ENCODE data around the gene TACC2. TPM values are rescaled to one million over a fixed set of nuclear protein-coding genes. Genes with fewer than 3 reads are reported as not detected.

Gene TACC2
- total RNA-seq, 1 experiment from 2014 or later, result 24.4 TPM

- Mint-ChIP-seq H3K27me3 (ENCODE audit: unreplicated experiment) (no peaks in the 10 kb centered on the region), H3K4me1 (ENCODE audit: low read depth, unreplicated experiment) (no peaks in the 10 kb centered on the region), H3K36me3 (ENCODE audit: insufficient read depth, unreplicated experiment) (no peaks in the 10 kb centered on the region), H3K9me3 (ENCODE audit: low read depth, unreplicated experiment) (no peaks in the 10 kb centered on the region), H3K27ac (ENCODE audit: unreplicated experiment) (no peak overlapping the region), H3K4me3 (ENCODE audit: low read depth, unreplicated experiment) (no peak overlapping the region)
- intact Hi-C loops (cut with micrococcal nuclease; ENCODE audit: unreplicated experiment), result loop anchor here (10.0 kb wide), 1 partner anchor 425 kb away; no protein-coding TSS in a partner anchor
- CTCF ChIA-PET, result interaction anchor here (0.5 to 2.1 kb wide), 4 partner anchors 19 to 286 kb away, joined by 3 to 7 read pairs (median 4); no protein-coding TSS in a partner anchor
- DNase-seq, result peak; percentile 57
- TF ChIP-seq CTCF (IDR thresholded peaks at IDR 0.05; ENCODE audit: unreplicated experiment), result peak; percentile 55
- no TSS peak for BruUV-seq (replicated peaks)
Measured at GRCh38 chr10:122279725-122280141, 290.8 kb downstream of the TACC2 start.

- Mint-ChIP-seq H3K9me3 (ENCODE audit: low read depth, unreplicated experiment) (no peaks in the 10 kb centered on the region), H3K27me3 (ENCODE audit: unreplicated experiment) (no peaks in the 10 kb centered on the region), H3K4me3 (ENCODE audit: low read depth, unreplicated experiment) (no peak overlapping the region), H3K4me1 (ENCODE audit: low read depth, unreplicated experiment) (no peaks in the 10 kb centered on the region), H3K36me3 (ENCODE audit: insufficient read depth, unreplicated experiment) (no peaks in the 10 kb centered on the region), H3K27ac (ENCODE audit: unreplicated experiment) (no peak overlapping the region)
- no peak for TF ChIP-seq CTCF (IDR thresholded peaks at IDR 0.05; ENCODE audit: unreplicated experiment)
- no peak for DNase-seq
- intact Hi-C loops (cut with micrococcal nuclease; ENCODE audit: unreplicated experiment), result no loop called here
- no TSS peak for BruUV-seq (replicated peaks)
- CTCF ChIA-PET, result interaction anchor here (0.5 to 2.1 kb wide), 5 partner anchors 19 to 761 kb away, joined by 3 to 7 read pairs (median 4); no protein-coding TSS in a partner anchor
Measured at GRCh38 chr10:122280156-122280555, 291.2 kb downstream of the TACC2 start.

- BruUV-seq (replicated peaks), result no TSS peak
- no peak overlapping the region for H3K27ac Mint-ChIP-seq (ENCODE audit: unreplicated experiment)
- intact Hi-C loops (cut with micrococcal nuclease; ENCODE audit: unreplicated experiment), result no loop called here
- H3K36me3 Mint-ChIP-seq (ENCODE audit: insufficient read depth, unreplicated experiment), result no peaks in the 10 kb centered on the region
- CTCF ChIA-PET, result interaction anchor here (0.6 to 2.1 kb wide), 3 partner anchors 18 to 760 kb away, joined by 3 to 7 read pairs (median 5); no protein-coding TSS in a partner anchor
- H3K4me1 Mint-ChIP-seq (ENCODE audit: low read depth, unreplicated experiment), result no peaks in the 10 kb centered on the region
- DNase-seq, result no peak
- H3K9me3 Mint-ChIP-seq (ENCODE audit: low read depth, unreplicated experiment), result no peaks in the 10 kb centered on the region
- no peaks in the 10 kb centered on the region for H3K27me3 Mint-ChIP-seq (ENCODE audit: unreplicated experiment)
- H3K4me3 Mint-ChIP-seq (ENCODE audit: low read depth, unreplicated experiment), result no peak overlapping the region
- TF ChIP-seq CTCF (IDR thresholded peaks at IDR 0.05; ENCODE audit: unreplicated experiment), result no peak
Measured at GRCh38 chr10:122281018-122281626, 292.2 kb downstream of the TACC2 start.

- no peak overlapping the region for H3K4me3 Mint-ChIP-seq (ENCODE audit: low read depth, unreplicated experiment)
- CTCF ChIA-PET, result no interaction called here
- H3K27ac Mint-ChIP-seq (ENCODE audit: unreplicated experiment), result no peak overlapping the region
- H3K27me3 Mint-ChIP-seq (ENCODE audit: unreplicated experiment), result peaks cover 2% of the 10 kb centered on the region
- intact Hi-C loops (cut with micrococcal nuclease; ENCODE audit: unreplicated experiment), result no loop called here
- H3K36me3 Mint-ChIP-seq (ENCODE audit: insufficient read depth, unreplicated experiment), result no peaks in the 10 kb centered on the region
- DNase-seq, result no peak
- no peaks in the 10 kb centered on the region for H3K9me3 Mint-ChIP-seq (ENCODE audit: low read depth, unreplicated experiment)
- H3K4me1 Mint-ChIP-seq (ENCODE audit: low read depth, unreplicated experiment), result no peaks in the 10 kb centered on the region
- no TSS peak for BruUV-seq (replicated peaks)
- TF ChIP-seq CTCF (IDR thresholded peaks at IDR 0.05; ENCODE audit: unreplicated experiment), result no peak
Measured at GRCh38 chr10:122281751-122282150, 292.8 kb downstream of the TACC2 start.
